ENCODE data around the gene ANKUB1.

GRCh38 chr3:149723781-149724180 is 68.6 kb downstream of the ANKUB1 start:
- TF ChIP-seq USF1 (CRISPR knock-in tag; IDR thresholded peaks at IDR 0.05) (no peak), TP53 (CRISPR knock-in tag; IDR thresholded peaks at IDR 0.05) (no peak)

Measured in WTC11 (cell line).